Uterus (tissue), 4 donors: ENCODE measurements around the gene SPTBN4. TPM values are rescaled to one million over a fixed set of nuclear protein-coding genes. Genes with fewer than 3 reads are reported as not detected.
"Not testable (repeated sequence)": the region's sequence is repeated elsewhere in the genome, so short reads cannot be mapped to it uniquely, and the experiment has no call there.

Source experiments
- DNase-seq, 2 donors: peaks; one replicate each; pipeline ENCODE4 v3.0.0-alpha.2; 2019 to 2020
- H3K27ac ChIP-seq, 2 donors: fragments of 200-600 bp; sonication (generic); 1 replicate in 1 of 2; 2 replicates in 1 of 2; pipeline ENCODE4 v1.5.1; 2016 to 2018
- H3K27me3 ChIP-seq, 2 donors: fragments of 200-600 bp; sonication (generic); one replicate each; pipeline ENCODE4 v1.5.1; 2018 to 2019; ENCODE audit warnings: control low read depth in 1 of 2
- H3K36me3 ChIP-seq, 2 donors: fragments of 200-600 bp; sonication (generic); one replicate each; pipeline ENCODE4 v1.5.1; 2019; ENCODE audit warnings: control low read depth in 1 of 2
- H3K4me1 ChIP-seq, 2 donors: fragments of 200-600 bp; sonication (generic); one replicate each; pipeline ENCODE4 v1.5.1; 2018 to 2019; ENCODE audit warnings: control low read depth in 1 of 2
- H3K4me3 ChIP-seq, 2 donors: fragments of 200-600 bp; sonication (generic); 1 replicate in 1 of 2; 2 replicates in 1 of 2; pipeline ENCODE4 v1.5.1; 2018 to 2019; ENCODE audit warnings: mild to moderate bottlenecking in 1 of 2
- H3K9me3 ChIP-seq, 2 donors: fragments of 200-600 bp; sonication (generic); one replicate each; pipeline ENCODE4 v1.5.1; 2019; ENCODE audit warnings: control low read depth in 1 of 2
- POLR2A ChIP-seq, 2 donors: fragments of 450-650 bp; IDR thresholded peaks; one replicate each; pipeline ENCODE4 v1.6.1; 2016; ENCODE audit warnings: antibody characterized with exemption in 2 of 2, mild to moderate bottlenecking in 1 of 2, moderate library complexity in 1 of 2
- intact Hi-C: fragments of 100-400 bp; cut with DNase I; formaldehyde crosslinking; loops from one replicate; pipeline ENCODE4 v1.15.1; 2023; ENCODE audit warnings: low total_unique reads
- total RNA-seq, 4 donors: library from RNA; depleted of rRNA in 3 of 4; stranded (reverse); fragments of >200 nt in 3 of 4; gene quantifications; one replicate each; pipeline versions ENCODE4 v1.1.0 to v1.2.4, GENCODE V29; 2014 to 2023
- TF ChIP-seq, protein P1 (sequence below), 4 experiments: fragments of 200-600 bp in 2 of 4; fragments of 450-650 bp in 2 of 4; sonication (generic) in 2 of 4; IDR thresholded peaks; one replicate each; pipeline ENCODE4 v1.5.1; 2016 to 2019; ENCODE audit warnings: antibody characterized with exemption in 4 of 4, mild to moderate bottlenecking in 2 of 4, moderate library complexity in 1 of 4
- donor health status: DM: yes; HTN: yes; CAD: no.

SPTBN4 gene
- total RNA-seq, 4 donors from 2014 or later, result 3.1 to 7.0 (median 5.3) TPM; not detected in 1

DNA sequence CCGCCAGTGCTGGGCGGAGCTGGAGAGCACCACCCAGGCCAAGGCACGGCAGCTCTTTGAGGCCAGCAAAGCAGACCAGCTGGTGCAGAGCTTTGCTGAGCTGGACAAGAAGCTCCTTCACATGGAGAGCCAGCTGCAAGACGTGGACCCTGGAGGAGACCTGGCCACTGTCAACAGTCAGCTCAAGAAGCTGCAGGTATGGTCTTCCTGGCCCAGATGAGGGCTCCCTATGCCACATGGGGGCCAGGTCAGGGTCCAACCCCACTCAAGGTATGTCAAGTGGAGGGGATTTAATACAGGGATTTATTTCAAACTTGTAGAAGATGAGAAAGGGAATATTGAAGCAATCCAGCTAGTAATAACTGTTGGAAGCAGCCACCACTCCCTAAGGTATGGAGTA, 67.3 kb downstream of the SPTBN4 start:
- peaks cover 0 to 10% of the 10 kb centered on the region in 2 donors for H3K4me1 ChIP-seq
- intact Hi-C loops, result loop anchor here (5.0 kb wide), 1 partner anchor 63 kb away; no protein-coding TSS in a partner anchor
- no peaks in the 10 kb centered on the region for H3K9me3 ChIP-seq
- H3K4me3 ChIP-seq, result no peak overlapping the region
- no peaks in the 10 kb centered on the region for H3K36me3 ChIP-seq
- H3K27me3 ChIP-seq, result no peaks in the 10 kb centered on the region
- no peak for DNase-seq
- TF ChIP-seq, protein P1, sequence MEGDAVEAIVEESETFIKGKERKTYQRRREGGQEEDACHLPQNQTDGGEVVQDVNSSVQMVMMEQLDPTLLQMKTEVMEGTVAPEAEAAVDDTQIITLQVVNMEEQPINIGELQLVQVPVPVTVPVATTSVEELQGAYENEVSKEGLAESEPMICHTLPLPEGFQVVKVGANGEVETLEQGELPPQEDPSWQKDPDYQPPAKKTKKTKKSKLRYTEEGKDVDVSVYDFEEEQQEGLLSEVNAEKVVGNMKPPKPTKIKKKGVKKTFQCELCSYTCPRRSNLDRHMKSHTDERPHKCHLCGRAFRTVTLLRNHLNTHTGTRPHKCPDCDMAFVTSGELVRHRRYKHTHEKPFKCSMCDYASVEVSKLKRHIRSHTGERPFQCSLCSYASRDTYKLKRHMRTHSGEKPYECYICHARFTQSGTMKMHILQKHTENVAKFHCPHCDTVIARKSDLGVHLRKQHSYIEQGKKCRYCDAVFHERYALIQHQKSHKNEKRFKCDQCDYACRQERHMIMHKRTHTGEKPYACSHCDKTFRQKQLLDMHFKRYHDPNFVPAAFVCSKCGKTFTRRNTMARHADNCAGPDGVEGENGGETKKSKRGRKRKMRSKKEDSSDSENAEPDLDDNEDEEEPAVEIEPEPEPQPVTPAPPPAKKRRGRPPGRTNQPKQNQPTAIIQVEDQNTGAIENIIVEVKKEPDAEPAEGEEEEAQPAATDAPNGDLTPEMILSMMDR (IDR thresholded peaks at IDR 0.05), result no peak
- TF ChIP-seq POLR2A (IDR thresholded peaks at IDR 0.05), result no peak
- no peak overlapping the region for H3K27ac ChIP-seq

DNA sequence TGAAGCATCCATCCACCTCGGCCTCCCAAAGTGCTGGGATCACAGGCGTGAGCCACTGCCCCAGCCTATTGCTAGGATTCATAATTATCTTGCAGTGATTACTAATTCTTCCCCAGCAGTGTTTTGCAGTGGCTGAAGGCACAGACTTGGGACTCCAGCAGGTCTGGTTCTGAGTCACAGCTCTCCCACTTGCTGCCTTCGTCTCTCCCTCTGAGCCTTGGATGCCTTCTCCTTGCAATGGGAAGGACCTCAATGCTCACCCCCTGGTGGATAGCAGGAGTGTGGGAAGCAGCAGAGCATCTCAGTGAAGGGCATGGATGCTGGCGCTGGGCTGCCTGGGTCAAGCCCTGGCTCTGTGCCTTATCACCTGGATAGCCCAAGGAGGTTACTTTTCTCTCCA, 72.3 kb downstream of the SPTBN4 start:
- H3K9me3 ChIP-seq, result no peaks in the 10 kb centered on the region
- no peak overlapping the region for H3K4me3 ChIP-seq
- no peak for TF ChIP-seq POLR2A (IDR thresholded peaks at IDR 0.05)
- TF ChIP-seq, protein P1 (IDR thresholded peaks at IDR 0.05), result no peak
- H3K27ac ChIP-seq, result no peak overlapping the region
- H3K27me3 ChIP-seq, result no peaks in the 10 kb centered on the region
- intact Hi-C loops, result no loop called here
- H3K4me1 ChIP-seq, result no peaks in the 10 kb centered on the region
- no peak for DNase-seq
- H3K36me3 ChIP-seq, result no peaks in the 10 kb centered on the region

DNA sequence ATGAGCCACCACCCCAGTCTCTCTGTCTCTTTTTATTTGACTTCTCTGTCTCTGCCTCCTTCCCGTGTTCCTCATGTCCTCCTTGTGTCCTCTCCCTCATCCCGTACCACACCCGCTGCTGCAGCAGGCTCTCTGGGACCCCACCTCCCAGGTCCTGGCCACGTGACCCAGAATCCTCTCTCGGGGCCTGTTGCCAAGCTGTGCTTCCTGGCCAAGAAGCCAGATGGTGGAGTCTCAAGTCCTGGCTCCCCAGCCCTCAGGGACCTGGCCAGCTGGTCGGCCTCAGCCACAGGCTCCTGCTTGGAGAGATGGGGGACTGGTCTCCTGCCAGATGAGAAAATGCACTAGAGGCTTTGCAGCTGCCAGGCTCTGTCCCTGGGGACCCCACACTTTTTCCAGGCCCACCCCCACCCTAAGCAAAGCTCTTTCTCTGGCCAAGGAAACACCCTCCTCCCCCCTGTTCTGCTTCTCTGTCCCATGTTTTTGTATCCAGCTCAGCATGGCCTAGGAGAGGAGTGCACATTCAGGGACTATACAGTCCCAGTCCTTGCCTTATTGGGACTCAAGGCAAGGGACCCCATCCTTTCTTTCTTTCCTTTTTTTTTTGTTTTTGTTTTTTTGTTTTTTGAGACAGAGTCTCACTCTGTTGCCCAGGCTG, 75.5 kb downstream of the SPTBN4 start:
- no peaks in the 10 kb centered on the region for H3K36me3 ChIP-seq
- H3K9me3 ChIP-seq, result no peaks in the 10 kb centered on the region
- TF ChIP-seq, protein P1 (IDR thresholded peaks at IDR 0.05), result no peak
- TF ChIP-seq POLR2A (IDR thresholded peaks at IDR 0.05), result no peak
- intact Hi-C loops, result no loop called here
- H3K27ac ChIP-seq, result peak overlapping the region in 1 of 2 donors; percentile 8
- peak; percentile 56 to 77 for DNase-seq
- H3K27me3 ChIP-seq, result no peaks in the 10 kb centered on the region
- H3K4me3 ChIP-seq, result no peak overlapping the region
- no peaks in the 10 kb centered on the region for H3K4me1 ChIP-seq

DNA sequence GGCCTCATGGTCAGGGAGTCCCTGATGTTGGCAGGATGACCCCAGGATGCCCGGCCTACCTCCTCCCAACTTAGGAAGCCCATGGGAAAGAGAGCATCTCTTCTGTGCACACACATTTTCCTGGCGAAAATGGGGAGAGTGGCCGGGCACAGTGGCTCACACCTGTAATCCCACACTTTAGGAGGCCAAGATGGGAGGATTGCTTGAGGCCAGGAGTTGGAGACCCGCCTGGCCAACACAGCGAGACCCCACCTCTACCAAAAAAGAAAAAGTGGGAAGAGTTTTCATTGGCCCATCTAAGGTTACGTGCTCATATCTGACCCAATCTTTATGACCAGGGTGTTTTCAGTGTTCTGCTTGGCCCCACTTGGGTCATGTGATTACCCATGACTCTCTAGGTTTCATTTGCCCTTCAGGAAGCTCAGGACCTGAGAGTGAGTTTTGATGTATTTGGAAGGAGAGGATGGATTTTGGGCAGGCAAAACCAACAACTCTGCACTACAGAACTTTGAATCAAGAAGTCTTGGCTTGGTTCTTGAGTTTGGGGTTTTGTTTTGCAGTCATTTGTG, 76.3 kb downstream of the SPTBN4 start:
- intact Hi-C loops, result no loop called here
- TF ChIP-seq, protein P1 (IDR thresholded peaks at IDR 0.05), result no peak
- no peak for TF ChIP-seq POLR2A (IDR thresholded peaks at IDR 0.05)
- no peak for DNase-seq

DNA sequence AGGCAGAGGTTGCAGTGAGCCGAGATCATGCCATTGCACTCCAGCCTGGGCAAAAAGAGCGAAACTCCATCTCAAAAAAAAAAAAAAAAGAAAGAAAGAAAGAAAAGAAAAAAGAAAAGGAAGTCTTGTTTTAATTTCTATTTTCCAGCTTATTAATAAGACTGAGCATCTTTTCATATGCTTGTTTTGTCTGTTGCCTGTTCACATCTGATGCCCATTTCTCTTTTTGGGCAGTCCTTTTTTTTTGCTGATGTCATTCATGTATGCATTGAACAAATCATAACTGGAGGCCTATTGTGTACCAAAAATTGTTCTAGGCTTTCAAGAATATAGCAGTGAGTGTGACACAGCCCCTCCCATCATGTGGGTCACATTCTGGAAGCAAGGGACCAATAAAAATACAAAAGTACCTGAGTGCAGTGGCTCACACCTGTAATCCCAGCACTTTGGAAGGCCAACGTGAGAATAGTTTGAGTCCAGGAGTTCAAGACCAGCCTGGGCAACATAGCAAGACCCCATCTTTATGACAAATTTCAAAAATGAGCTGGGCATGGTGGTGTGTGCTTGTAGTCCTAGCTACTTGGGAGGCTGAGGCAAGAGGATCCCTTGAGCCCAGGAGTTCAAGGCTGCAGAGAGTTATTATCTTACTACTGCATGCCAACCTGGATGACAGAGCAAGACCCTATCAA, 79.5 kb downstream of the SPTBN4 start:
- H3K9me3 ChIP-seq, H3K4me3 ChIP-seq, H3K27ac ChIP-seq, DNase-seq, intact Hi-C loops, H3K36me3 ChIP-seq, H3K27me3 ChIP-seq, H3K4me1 ChIP-seq: not testable (repeated sequence)

More for the DNA sequence above, 76.3 kb downstream of the SPTBN4 start:
- Histone ChIP-seq H3K27ac (no peak overlapping the region), H3K36me3 (no peaks in the 10 kb centered on the region), H3K9me3 (no peaks in the 10 kb centered on the region), H3K4me1 (no peaks in the 10 kb centered on the region), H3K4me3 (no peak overlapping the region), H3K27me3 (no peaks in the 10 kb centered on the region)

GRCh38 chr19:40547190-40547589, 80.4 kb downstream of the SPTBN4 start:
- H3K36me3 ChIP-seq, H3K9me3 ChIP-seq, H3K27ac ChIP-seq, DNase-seq, intact Hi-C loops, H3K4me1 ChIP-seq, H3K4me3 ChIP-seq, H3K27me3 ChIP-seq: not testable (repeated sequence)
